Hepatocyte (in vitro differentiated cells): ENCODE results near the gene NCS1.

Experiments used
- EZH2 ChIP-seq: fragments of 200-600 bp; sonication (generic); IDR thresholded peaks from 2 replicates; pipeline ENCODE4 v1.6.1; 2016; ENCODE audit warnings: antibody characterized with exemption, mild to moderate bottlenecking, borderline replicate concordance
- EZH2phosphoT487 ChIP-seq: fragments of 200-600 bp; sonication (generic); IDR thresholded peaks from one replicate; pipeline ENCODE4 v1.6.1; 2018; ENCODE audit warnings: antibody characterized with exemption, mild to moderate bottlenecking, low read depth, moderate library complexity; ENCODE audit not compliant: unreplicated experiment, severe bottlenecking
- TF ChIP-seq, protein P1 (sequence below): fragments of 200-600 bp; sonication (generic); IDR thresholded peaks from 2 replicates; pipeline ENCODE4 v1.5.1; 2016; ENCODE audit warnings: antibody characterized with exemption, mild to moderate bottlenecking; ENCODE audit not compliant: poor library complexity

GRCh38 chr9:130138171-130138653, 34.0 kb upstream of the NCS1 start:
- TF ChIP-seq, protein P1, sequence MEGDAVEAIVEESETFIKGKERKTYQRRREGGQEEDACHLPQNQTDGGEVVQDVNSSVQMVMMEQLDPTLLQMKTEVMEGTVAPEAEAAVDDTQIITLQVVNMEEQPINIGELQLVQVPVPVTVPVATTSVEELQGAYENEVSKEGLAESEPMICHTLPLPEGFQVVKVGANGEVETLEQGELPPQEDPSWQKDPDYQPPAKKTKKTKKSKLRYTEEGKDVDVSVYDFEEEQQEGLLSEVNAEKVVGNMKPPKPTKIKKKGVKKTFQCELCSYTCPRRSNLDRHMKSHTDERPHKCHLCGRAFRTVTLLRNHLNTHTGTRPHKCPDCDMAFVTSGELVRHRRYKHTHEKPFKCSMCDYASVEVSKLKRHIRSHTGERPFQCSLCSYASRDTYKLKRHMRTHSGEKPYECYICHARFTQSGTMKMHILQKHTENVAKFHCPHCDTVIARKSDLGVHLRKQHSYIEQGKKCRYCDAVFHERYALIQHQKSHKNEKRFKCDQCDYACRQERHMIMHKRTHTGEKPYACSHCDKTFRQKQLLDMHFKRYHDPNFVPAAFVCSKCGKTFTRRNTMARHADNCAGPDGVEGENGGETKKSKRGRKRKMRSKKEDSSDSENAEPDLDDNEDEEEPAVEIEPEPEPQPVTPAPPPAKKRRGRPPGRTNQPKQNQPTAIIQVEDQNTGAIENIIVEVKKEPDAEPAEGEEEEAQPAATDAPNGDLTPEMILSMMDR = no peak
- TF ChIP-seq EZH2 (no peak), EZH2phosphoT487 (no peak)
